HEK293 (cell line): ENCODE data around the gene SARNP.

Experiments used
- CTCF ChIP-seq: fragments of 450-650 bp; formaldehyde crosslinking; IDR thresholded peaks from 2 replicates; pipeline ENCODE4 v1.5.1; 2016; ENCODE audit warnings: missing biosample characterization, missing genetic modification characterization
- FEZF1 ChIP-seq: fragments of 450-650 bp; formaldehyde crosslinking; IDR thresholded peaks from 2 replicates; pipeline ENCODE4 v1.5.1; 2016; ENCODE audit warnings: missing biosample characterization, missing genetic modification characterization
- HOXA7 ChIP-seq: sonication (generic); formaldehyde crosslinking; IDR thresholded peaks from 2 replicates; pipeline ENCODE4 v1.8.1; 2022; ENCODE audit warnings: missing genetic modification reagents, borderline replicate concordance
- PBX3 ChIP-seq: sonication (generic); formaldehyde crosslinking; IDR thresholded peaks from 2 replicates; pipeline ENCODE4 v1.8.1; 2022; ENCODE audit warnings: mild to moderate bottlenecking, moderate library complexity, missing genetic modification reagents
- ZNF585B ChIP-seq: fragments of 450-650 bp; formaldehyde crosslinking; IDR thresholded peaks from 2 replicates; pipeline ENCODE4 v1.5.1; 2016; ENCODE audit warnings: missing biosample characterization, missing genetic modification characterization

- TF ChIP-seq CTCF (tag by site-specific recombination) (no peak), HOXA7 (no peak), FEZF1 (tag by site-specific recombination) (no peak), PBX3 (no peak), ZNF585B (no peak)
Measured at GRCh38 chr12:55820679-55821078, 3.2 kb upstream of the SARNP start.
